SK-N-SH (cell line): ENCODE results near the gene MREG. TPM values are rescaled to one million over a fixed set of nuclear protein-coding genes. Genes with fewer than 3 reads are reported as not detected.

ENCODE experiments used
- CTCF ChIA-PET: fragments of 300-600, 350-600 bp; formaldehyde crosslinking; extraction: SDS; loops from one replicate; lab custom pipeline; 2021; lab: Yijun Ruan, JAX
- POLR2A ChIA-PET: fragments of 350-600 bp; sonication (Branson Sonifier 250); formaldehyde crosslinking; extraction: SDS; loops from one replicate; lab custom pipeline; 2020; ENCODE audit warnings: antibody characterized with exemption, inconsistent platforms; lab: Yijun Ruan, JAX
- DNase-seq: peaks from one replicate; pipeline ENCODE4 v3.0.0; 2012
- H2AFZ ChIP-seq: fragments of 200-600 bp; sonication (generic); 2 replicates; pipeline ENCODE4 v1.8.1; 2016; ENCODE audit warnings: antibody characterized with exemption, mild to moderate bottlenecking, low read depth
- H3F3A ChIP-seq: fragments of 200-600 bp; sonication (generic); replicated peaks from 2 replicates; pipeline ENCODE3; 2016; ENCODE audit warnings: antibody characterized with exemption, mild to moderate bottlenecking; ENCODE audit not compliant: insufficient read depth
- H3K27ac ChIP-seq, 2 experiments: fragments of 200-500 bp in 1 of 2; fragments of 200-600 bp in 1 of 2; sonication (Bioruptor generic) in 1 of 2; sonication (generic), shearing (Covaris generic) in 1 of 2; 2 replicates each; pipeline versions ENCODE4 v1.5.1 to v1.6.1; 2014 to 2016; ENCODE audit warnings: low read depth in 2 of 2, inconsistent platforms in 1 of 2, low read length in 1 of 2, mild to moderate bottlenecking in 1 of 2, mixed read lengths in 1 of 2
- H3K27me3 ChIP-seq: fragments of 200-600 bp; sonication (generic), shearing (Covaris generic); 2 replicates; pipeline ENCODE4 v1.6.1; 2016; ENCODE audit warnings: mixed run types; ENCODE audit not compliant: insufficient read depth
- H3K36me3 ChIP-seq, 2 experiments: fragments of 200-500 bp in 1 of 2; fragments of 200-600 bp in 1 of 2; sonication (Bioruptor generic) in 1 of 2; sonication (generic) in 1 of 2; replicated peaks in 1 of 2; 2 replicates each; pipeline versions ENCODE3 to v1.5.1; 2014 to 2016; ENCODE audit warnings: low read length in 1 of 2, mild to moderate bottlenecking in 1 of 2; ENCODE audit not compliant: insufficient read depth in 2 of 2, control insufficient read depth in 1 of 2
- H3K4me1 ChIP-seq, 2 experiments: fragments of 200-500 bp in 1 of 2; fragments of 200-600 bp in 1 of 2; sonication (Bioruptor generic) in 1 of 2; sonication (generic), shearing (Covaris generic) in 1 of 2; 2 replicates each; pipeline versions ENCODE4 v1.5.1 to v1.6.1; 2014 to 2016; ENCODE audit warnings: low read depth in 1 of 2, low read length in 1 of 2, mixed run types in 1 of 2; ENCODE audit not compliant: insufficient read depth in 2 of 2, control insufficient read depth in 1 of 2
- H3K4me2 ChIP-seq: fragments of 200-600 bp; sonication (generic), shearing (Covaris generic); 2 replicates; pipeline ENCODE4 v1.6.1; 2017; ENCODE audit warnings: mixed run types
- H3K4me3 ChIP-seq, 2 experiments: fragments of 200-500 bp in 1 of 2; fragments of 200-600 bp in 1 of 2; sonication (Bioruptor generic) in 1 of 2; sonication (generic), shearing (Covaris generic) in 1 of 2; 2 replicates each; pipeline versions ENCODE4 v1.5.1 to v1.8.1; 2014 to 2016; ENCODE audit warnings: low read depth in 2 of 2, inconsistent platforms in 1 of 2, low read length in 1 of 2, mild to moderate bottlenecking in 1 of 2, mixed read lengths in 1 of 2, moderate library complexity in 1 of 2
- H3K79me2 ChIP-seq: fragments of 200-600 bp; sonication (generic); 2 replicates; pipeline ENCODE4 v1.8.1; 2017; ENCODE audit warnings: mild to moderate bottlenecking; ENCODE audit not compliant: insufficient read depth
- H3K9ac ChIP-seq: fragments of 200-600 bp; sonication (generic); 2 replicates; pipeline ENCODE4 v1.6.1; 2017; ENCODE audit warnings: mixed run types
- H3K9me2 ChIP-seq: fragments of 200-600 bp; sonication (generic); 2 replicates; pipeline ENCODE4 v1.6.1; 2017; ENCODE audit warnings: mixed run types
- H3K9me3 ChIP-seq: fragments of 200-600 bp; sonication (generic); 2 replicates; pipeline ENCODE4 v1.6.1; 2017; ENCODE audit warnings: mixed run types, mild to moderate bottlenecking, moderate library complexity
- H4K20me1 ChIP-seq: fragments of 200-600 bp; sonication (generic); 2 replicates; pipeline ENCODE4 v1.6.1; 2017; ENCODE audit warnings: mild to moderate bottlenecking, mixed run types; ENCODE audit not compliant: insufficient read depth
- ELF1 ChIP-seq: IDR thresholded peaks from 2 replicates; pipeline ENCODE4 v1.4.0; 2012
- EP300 ChIP-seq, 2 experiments: IDR thresholded peaks; 2 replicates each; pipeline versions ENCODE4 v1.4.0 to v1.6.1; 2012; ENCODE audit warnings: borderline replicate concordance in 1 of 2, low read depth in 1 of 2, low read length in 1 of 2
- EZH2phosphoT487 ChIP-seq: fragments of 200-600 bp; sonication (generic); IDR thresholded peaks from 2 replicates; pipeline ENCODE4 v1.6.1; 2017; ENCODE audit warnings: low read depth, mixed run types, mild to moderate bottlenecking, antibody characterized with exemption, moderate library complexity, borderline replicate concordance
- FOSL2 ChIP-seq: IDR thresholded peaks from 2 replicates; pipeline ENCODE4 v1.4.0; 2012; ENCODE audit warnings: low read depth, mild to moderate bottlenecking, moderate library complexity, borderline replicate concordance
- FOXJ3 ChIP-seq: sonication (generic); formaldehyde crosslinking; IDR thresholded peaks from 2 replicates; pipeline ENCODE4 v1.5.1; 2020; ENCODE audit warnings: mild to moderate bottlenecking, missing genetic modification reagents
- GABPA ChIP-seq: IDR thresholded peaks from 2 replicates; pipeline ENCODE4 v1.4.0; 2012; ENCODE audit warnings: low read depth, mild to moderate bottlenecking
- GATA2 ChIP-seq: sonication (generic); formaldehyde crosslinking; IDR thresholded peaks from 2 replicates; pipeline ENCODE4 v1.5.0; 2020; ENCODE audit warnings: mild to moderate bottlenecking, missing genetic modification reagents
- JUND ChIP-seq: IDR thresholded peaks from 2 replicates; pipeline ENCODE4 v1.4.0; 2012
- NFIC ChIP-seq: IDR thresholded peaks from 2 replicates; pipeline ENCODE4 v1.4.0; 2012; ENCODE audit warnings: borderline replicate concordance
- NRF1 ChIP-seq: IDR thresholded peaks from 2 replicates; pipeline ENCODE4 v1.6.1; 2012; ENCODE audit warnings: low read depth, mild to moderate bottlenecking, low read length
- RCOR1 ChIP-seq: fragments of 150-350 bp; IDR thresholded peaks from 2 replicates; pipeline ENCODE4 v1.6.1; 2017; ENCODE audit warnings: antibody characterized with exemption, low read length
- REST ChIP-seq: IDR thresholded peaks from 2 replicates; pipeline ENCODE4 v1.6.1; 2012; ENCODE audit warnings: mild to moderate bottlenecking, low read depth, low read length, moderate library complexity
- RFX5 ChIP-seq: IDR thresholded peaks from 2 replicates; pipeline ENCODE4 v1.6.1; 2012; ENCODE audit warnings: mild to moderate bottlenecking, improper control_type of control experiment, low read length
- SIN3A ChIP-seq: IDR thresholded peaks from 2 replicates; pipeline ENCODE4 v1.6.1; 2012; ENCODE audit warnings: low read depth, mild to moderate bottlenecking, low read length, moderate library complexity, borderline replicate concordance
- SMC3 ChIP-seq: IDR thresholded peaks from 2 replicates; pipeline ENCODE4 v1.6.1; 2012; ENCODE audit warnings: low read depth, low read length, improper control_type of control experiment
- TAF1 ChIP-seq: IDR thresholded peaks from 2 replicates; pipeline ENCODE4 v1.6.1; 2012; ENCODE audit warnings: low read depth, mild to moderate bottlenecking, low read length, moderate library complexity, borderline replicate concordance
- TCF12 ChIP-seq: IDR thresholded peaks from 2 replicates; pipeline ENCODE4 v1.4.0; 2012
- TEAD4 ChIP-seq: IDR thresholded peaks from 2 replicates; pipeline ENCODE4 v1.4.0; 2012; ENCODE audit warnings: mild to moderate bottlenecking, borderline replicate concordance; ENCODE audit not compliant: insufficient read depth
- YY1 ChIP-seq: IDR thresholded peaks from 2 replicates; pipeline ENCODE4 v1.4.0; 2012; ENCODE audit warnings: low read depth, mild to moderate bottlenecking
- WGBS: methylation state at CpG from one replicate; pipeline ENCODE4 v1.1.6; 2017; ENCODE audit warnings: low lambda C conversion rate; 5-methylcytosine and 5-hydroxymethylcytosine counted together
- polyA plus RNA-seq, 3 experiments: library from polyadenylated mRNA; depleted of rRNA; stranded (reverse); fragments of >200 nt; gene quantifications; 2 replicates each; pipeline ENCODE4 v1.2.3, GENCODE V29; 2012
- TF ChIP-seq, protein P1 (sequence below): IDR thresholded peaks from 2 replicates; pipeline ENCODE4; 2012

MREG gene
- polyA plus RNA-seq, 1 of the 3 experiments (the other 2 are of a cell fraction), result 2.5 TPM

DNA sequence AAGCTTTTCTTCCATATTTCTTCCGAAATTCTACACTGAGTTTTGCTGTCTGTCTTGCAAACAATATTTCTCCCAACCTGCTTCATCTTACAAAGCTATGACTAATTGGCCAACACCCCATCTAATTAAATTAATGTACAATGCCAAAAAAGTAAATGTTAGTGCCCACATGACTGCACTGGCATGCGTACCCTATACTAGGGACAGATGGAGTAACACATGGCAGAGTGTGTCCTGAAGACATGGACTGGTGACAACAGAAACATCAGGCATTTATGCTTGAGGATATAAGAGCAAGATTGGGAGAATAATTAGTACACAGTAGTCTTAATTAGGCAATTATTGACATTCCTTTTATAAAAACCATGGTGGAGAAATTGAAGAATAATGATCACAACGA lies 66.8 kb downstream of the MREG start:
- TF ChIP-seq, protein P1, sequence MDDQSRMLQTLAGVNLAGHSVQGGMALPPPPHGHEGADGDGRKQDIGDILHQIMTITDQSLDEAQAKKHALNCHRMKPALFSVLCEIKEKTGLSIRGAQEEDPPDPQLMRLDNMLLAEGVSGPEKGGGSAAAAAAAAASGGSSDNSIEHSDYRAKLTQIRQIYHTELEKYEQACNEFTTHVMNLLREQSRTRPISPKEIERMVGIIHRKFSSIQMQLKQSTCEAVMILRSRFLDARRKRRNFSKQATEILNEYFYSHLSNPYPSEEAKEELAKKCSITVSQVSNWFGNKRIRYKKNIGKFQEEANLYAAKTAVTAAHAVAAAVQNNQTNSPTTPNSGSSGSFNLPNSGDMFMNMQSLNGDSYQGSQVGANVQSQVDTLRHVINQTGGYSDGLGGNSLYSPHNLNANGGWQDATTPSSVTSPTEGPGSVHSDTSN, result no peak
- no peak for TF ChIP-seq EZH2phosphoT487
- TF ChIP-seq FOSL2, result no peak
- TF ChIP-seq TCF12, result no peak
- TF ChIP-seq NRF1, result no peak
- no peak for TF ChIP-seq SMC3
- no peak for TF ChIP-seq SIN3A
- TF ChIP-seq TEAD4, result no peak
- no peak for TF ChIP-seq JUND
- no peak for TF ChIP-seq GABPA
- TF ChIP-seq REST, result no peak
- TF ChIP-seq GATA2 (CRISPR knock-in tag), result no peak
- no peak for TF ChIP-seq ELF1
- no peak for TF ChIP-seq YY1
- no peak for TF ChIP-seq FOXJ3 (CRISPR knock-in tag)
- TF ChIP-seq EP300 (IDR thresholded peaks at IDR 0.05; ENCODE audit: borderline replicate concordance in 1 of 2, low read depth in 1 of 2, low read length in 1 of 2), result no peak
- TF ChIP-seq TAF1, result no peak
- TF ChIP-seq NFIC, result no peak
- TF ChIP-seq RFX5, result no peak
- no peak for TF ChIP-seq RCOR1
- CTCF ChIA-PET, result interaction anchor here (6.2 to 7.6 kb wide), 2 partner anchors 15 to 77 kb away, joined by 47 to 53 read pairs; no protein-coding TSS in a partner anchor
- WGBS, result 63% methylated on average over 3 of the region's 3 CpGs
- Histone ChIP-seq H3K4me2 (no peak overlapping the region), H4K20me1 (no peaks in the 10 kb centered on the region), H3K9me3 (no peaks in the 10 kb centered on the region), H3K9ac (no peak overlapping the region), H3K27ac (no peak overlapping the region), H2AFZ (no peak overlapping the region), H3K27me3 (no peaks in the 10 kb centered on the region), H3K4me1 (no peaks in the 10 kb centered on the region; a peak in 1 of 4 replicates), H3F3A (peaks cover 3% of the 10 kb centered on the region), H3K9me2 (no peaks in the 10 kb centered on the region), H3K4me3 (no peak overlapping the region), H3K36me3 (peaks cover 0 to 11% of the 10 kb centered on the region in 2 experiments), H3K79me2 (no peaks in the 10 kb centered on the region)
- POLR2A ChIA-PET, result interaction anchor here (0.6 kb wide), 1 partner anchor 633 kb away, joined by 3 read pairs; no protein-coding TSS in a partner anchor
- no peak for DNase-seq
